IgD-negative memory B cell (primary cell): ENCODE results near the gene CERS6. TPM values are rescaled to one million over a fixed set of nuclear protein-coding genes. Genes with fewer than 3 reads are reported as not detected.

ENCODE experiments used
- H3K27ac Mint-ChIP-seq, 3 donors: one replicate each; pipeline ENCODE4 v1.8.0; 2020 to 2022; ENCODE audit warnings: mild to moderate bottlenecking in 3 of 3, mixed read lengths in 3 of 3, moderate library complexity in 1 of 3
- H3K27me3 Mint-ChIP-seq: one replicate; pipeline ENCODE4 v1.8.0; 2021; ENCODE audit warnings: mixed read lengths
- H3K36me3 Mint-ChIP-seq: one replicate; pipeline ENCODE4 v1.8.0; 2020; ENCODE audit warnings: mild to moderate bottlenecking, mixed read lengths
- H3K4me1 Mint-ChIP-seq, 3 donors: one replicate each; pipeline ENCODE4 v1.8.0; 2020 to 2022; ENCODE audit warnings: mixed read lengths in 3 of 3, mild to moderate bottlenecking in 1 of 3
- H3K4me3 Mint-ChIP-seq, 4 donors: one replicate each; pipeline ENCODE4 v1.8.0; 2020 to 2022; ENCODE audit warnings: mild to moderate bottlenecking in 4 of 4, mixed read lengths in 4 of 4, moderate library complexity in 3 of 4
- H3K9me3 Mint-ChIP-seq, 3 donors: one replicate each; pipeline ENCODE4 v1.8.0; 2020 to 2021; ENCODE audit warnings: mixed read lengths in 3 of 3, mild to moderate bottlenecking in 1 of 3
- polyA plus RNA-seq: library from polyadenylated mRNA; unstranded; fragments of 300-500 nt; fragmentation: Illumina TruSeq; gene quantifications from one replicate; pipeline ENCODE4 v1.2.3, GENCODE V29; 2021

The CERS6 gene
- polyA plus RNA-seq, 1 donor from 2014 or later = 2.7 TPM

DNA sequence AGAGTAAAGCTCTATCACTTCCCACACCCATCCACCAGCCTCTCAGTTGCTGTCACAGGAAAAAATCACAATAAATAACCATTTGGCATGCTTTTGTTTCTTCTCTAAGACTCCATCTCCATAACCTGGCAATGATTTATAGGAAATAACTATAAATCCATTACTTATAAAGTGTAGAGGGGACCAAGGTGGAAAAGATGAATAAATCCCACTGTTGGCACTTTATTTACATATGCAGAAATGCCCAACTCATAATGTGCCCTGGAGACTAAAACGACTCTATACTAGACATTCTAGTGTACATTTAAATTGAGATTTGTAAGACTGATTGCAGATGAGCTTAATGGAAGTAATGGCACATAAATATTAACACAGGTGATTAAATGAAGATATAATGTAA, 338.9 kb downstream of the CERS6 start:
- Mint-ChIP-seq H3K4me3 (no peak overlapping the region), H3K4me1 (no peaks in the 10 kb centered on the region), H3K27ac (no peak overlapping the region), H3K9me3 (no peaks in the 10 kb centered on the region), H3K27me3 (peaks cover 3% of the 10 kb centered on the region), H3K36me3 (no peaks in the 10 kb centered on the region)

DNA sequence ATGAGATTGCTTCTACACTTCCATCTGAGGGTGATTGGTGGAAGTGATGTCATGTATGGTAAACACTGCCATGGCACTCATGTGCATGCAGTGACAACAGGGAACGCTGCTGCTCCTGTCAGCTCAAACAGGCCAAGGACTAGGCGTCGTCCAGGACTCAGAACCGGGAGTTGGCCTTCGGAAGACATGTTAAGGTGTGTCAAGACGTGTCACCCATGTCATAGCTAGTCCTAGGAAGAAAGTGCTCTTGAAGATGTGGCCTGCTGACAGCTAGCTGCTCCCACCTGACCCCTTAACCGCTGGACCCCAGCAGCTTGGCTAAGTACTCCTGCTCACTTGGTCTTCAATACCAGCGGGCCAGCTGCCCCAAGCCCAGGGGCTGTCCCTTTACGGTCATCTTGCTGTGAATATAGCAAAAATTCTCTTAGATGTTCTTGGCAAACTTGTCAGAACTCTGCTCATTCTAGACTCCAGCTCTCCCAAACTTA, 340.1 kb downstream of the CERS6 start:
- no peaks in the 10 kb centered on the region for H3K4me1 Mint-ChIP-seq
- no peak overlapping the region for H3K27ac Mint-ChIP-seq
- no peaks in the 10 kb centered on the region for H3K36me3 Mint-ChIP-seq
- no peak overlapping the region for H3K4me3 Mint-ChIP-seq
- H3K27me3 Mint-ChIP-seq = peaks cover 3% of the 10 kb centered on the region
- H3K9me3 Mint-ChIP-seq = no peaks in the 10 kb centered on the region

DNA sequence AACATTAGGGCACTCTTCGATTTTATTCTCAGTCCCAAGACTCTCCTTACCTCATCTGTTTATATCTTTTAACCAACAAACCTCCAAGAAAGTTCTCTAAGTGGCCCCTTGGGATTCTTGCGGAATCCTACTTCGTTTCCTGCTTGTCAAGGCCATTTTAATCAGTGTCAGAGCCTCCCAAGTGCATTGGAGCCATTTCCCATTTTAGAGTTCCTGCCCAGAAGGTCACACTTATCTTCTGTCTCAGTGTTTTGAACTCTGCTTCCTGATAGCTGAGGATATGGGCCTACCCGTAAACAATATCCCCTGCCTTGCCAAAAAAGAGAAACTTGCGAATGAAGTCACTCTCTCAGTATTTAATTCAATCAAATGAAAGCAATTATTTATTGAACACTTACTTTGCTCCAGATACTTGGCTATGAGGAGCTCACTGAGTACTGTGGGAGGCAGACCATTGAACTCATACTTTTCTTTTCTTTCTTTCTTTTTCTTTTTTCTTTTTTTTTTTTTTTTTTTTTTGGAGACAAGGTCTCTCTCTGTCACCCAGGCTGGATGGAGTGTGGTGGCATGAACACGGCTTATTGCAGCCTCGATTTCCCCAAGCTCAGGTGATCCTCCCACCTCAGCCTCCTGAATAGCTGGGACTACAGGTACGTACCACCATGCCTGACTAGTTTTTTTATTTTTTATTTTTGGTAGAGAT, 340.7 kb downstream of the CERS6 start:
- Mint-ChIP-seq H3K36me3 (no peaks in the 10 kb centered on the region), H3K4me3 (no peak overlapping the region), H3K4me1 (no peaks in the 10 kb centered on the region), H3K27me3 (peaks cover 3% of the 10 kb centered on the region), H3K27ac (no peak overlapping the region), H3K9me3 (no peaks in the 10 kb centered on the region)

DNA sequence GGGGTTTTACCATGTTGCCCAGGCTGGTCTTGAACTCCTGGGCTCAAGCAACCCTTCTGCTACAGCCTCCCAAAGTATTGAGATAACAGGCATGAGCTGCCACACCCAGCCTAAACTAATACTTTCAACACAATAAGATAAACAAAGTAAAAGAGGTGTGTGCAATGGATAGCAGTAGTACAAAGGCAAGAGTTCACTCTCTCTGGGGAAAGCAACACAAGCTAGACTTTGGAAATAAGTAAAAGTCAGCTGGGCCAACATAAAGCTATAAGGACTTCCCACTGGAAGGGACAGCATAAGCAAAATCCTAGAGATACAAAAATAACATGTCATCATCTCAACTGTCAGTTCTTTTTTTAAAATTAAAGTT, 341.2 kb downstream of the CERS6 start:
- no peak overlapping the region for H3K27ac Mint-ChIP-seq
- no peaks in the 10 kb centered on the region for H3K36me3 Mint-ChIP-seq
- no peaks in the 10 kb centered on the region for H3K4me1 Mint-ChIP-seq
- H3K4me3 Mint-ChIP-seq = no peak overlapping the region
- peaks cover 3% of the 10 kb centered on the region for H3K27me3 Mint-ChIP-seq
- no peaks in the 10 kb centered on the region for H3K9me3 Mint-ChIP-seq

DNA sequence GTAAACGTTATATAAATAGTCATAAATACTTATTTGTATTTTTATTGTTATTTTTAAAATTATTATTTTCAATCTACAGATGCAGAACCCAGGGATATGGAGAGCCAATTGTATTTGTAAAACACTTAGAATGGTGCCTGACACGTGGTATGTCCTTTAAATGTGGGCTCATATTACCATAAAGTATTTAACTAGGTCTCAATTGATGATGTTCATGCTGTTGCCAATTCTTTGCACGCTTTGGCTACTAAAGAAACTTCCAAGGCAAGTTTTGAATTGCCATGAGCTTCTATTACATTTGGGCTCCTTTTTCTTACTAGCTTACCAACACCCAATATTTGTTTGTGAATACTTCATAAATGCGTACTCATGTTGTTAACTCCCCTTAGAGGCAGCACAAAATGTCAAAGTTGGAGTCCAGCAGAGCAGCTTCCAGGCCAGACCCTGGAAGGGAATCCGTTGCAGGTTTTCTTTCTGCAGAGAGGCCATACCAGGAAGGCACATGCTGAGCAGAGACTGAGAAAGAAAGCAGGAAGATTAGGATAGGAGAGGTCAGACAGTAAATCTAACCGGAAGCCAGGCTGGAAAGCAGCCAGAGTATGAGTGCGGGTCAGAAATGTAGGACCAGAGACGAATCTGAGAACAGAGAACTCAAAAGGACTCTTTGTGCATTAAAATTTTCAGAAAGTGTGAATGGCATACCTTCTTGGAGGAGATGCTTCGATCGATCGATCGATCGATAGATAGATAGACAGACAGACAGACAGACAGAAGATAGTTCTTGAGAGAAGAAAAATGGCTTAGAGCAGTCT, 342.2 kb downstream of the CERS6 start:
- H3K36me3 Mint-ChIP-seq = no peaks in the 10 kb centered on the region
- peaks cover 3% of the 10 kb centered on the region for H3K27me3 Mint-ChIP-seq
- no peaks in the 10 kb centered on the region for H3K9me3 Mint-ChIP-seq
- H3K27ac Mint-ChIP-seq = peak overlapping the region in 1 of 3 donors; percentile 41
- no peak overlapping the region for H3K4me3 Mint-ChIP-seq
- no peaks in the 10 kb centered on the region for H3K4me1 Mint-ChIP-seq

DNA sequence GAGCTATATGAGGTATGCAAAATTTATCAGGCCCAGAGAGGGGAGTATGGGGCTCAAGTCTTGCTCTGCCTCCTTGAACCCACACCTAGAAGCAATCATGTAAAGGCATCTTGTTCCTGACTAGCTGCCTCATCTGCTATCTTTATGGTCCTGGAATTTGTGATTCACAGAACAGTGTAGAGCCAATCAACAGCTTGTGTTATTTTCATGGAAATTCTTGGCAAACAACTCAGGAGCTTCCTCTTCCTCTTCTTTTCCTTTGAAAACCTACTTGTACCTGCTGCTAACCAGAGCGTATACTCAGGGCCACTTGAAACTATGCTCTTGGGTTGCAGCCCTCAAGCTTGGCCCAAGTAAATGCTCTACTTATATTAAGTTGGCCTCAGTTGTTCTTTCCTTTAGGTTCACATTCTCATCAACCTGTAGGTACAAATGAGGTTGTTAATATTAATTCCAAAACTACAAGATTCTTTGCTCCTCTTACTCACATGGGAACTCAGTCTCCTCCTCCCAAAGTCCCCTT, 342.9 kb downstream of the CERS6 start:
- Mint-ChIP-seq H3K27ac (no peak overlapping the region), H3K4me1 (no peaks in the 10 kb centered on the region), H3K9me3 (no peaks in the 10 kb centered on the region), H3K4me3 (no peak overlapping the region), H3K27me3 (peaks cover 2% of the 10 kb centered on the region), H3K36me3 (no peaks in the 10 kb centered on the region)

DNA sequence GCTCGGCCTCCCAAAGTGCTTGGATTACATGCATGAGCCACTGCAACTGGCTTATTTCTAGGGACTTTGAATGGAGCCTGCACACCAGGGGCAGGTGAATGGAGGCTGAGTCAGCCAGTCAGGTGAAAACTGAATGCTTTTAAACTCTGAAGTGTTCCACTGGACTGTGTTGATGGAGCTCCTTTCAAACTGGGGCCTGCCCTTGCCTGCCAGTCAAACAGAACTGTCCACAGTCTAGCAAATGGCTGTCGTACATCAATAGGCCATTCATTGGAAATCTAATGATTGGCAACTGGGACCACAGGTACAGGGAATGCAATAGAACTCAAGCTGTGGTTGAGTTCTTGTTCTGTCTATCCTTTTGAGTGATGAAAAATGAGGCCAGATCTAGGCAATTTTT, 345.4 kb downstream of the CERS6 start:
- H3K27ac Mint-ChIP-seq = no peak overlapping the region
- H3K4me1 Mint-ChIP-seq = no peaks in the 10 kb centered on the region
- no peak overlapping the region for H3K4me3 Mint-ChIP-seq
- no peaks in the 10 kb centered on the region for H3K36me3 Mint-ChIP-seq
- H3K27me3 Mint-ChIP-seq = no peaks in the 10 kb centered on the region
- H3K9me3 Mint-ChIP-seq = no peaks in the 10 kb centered on the region

DNA sequence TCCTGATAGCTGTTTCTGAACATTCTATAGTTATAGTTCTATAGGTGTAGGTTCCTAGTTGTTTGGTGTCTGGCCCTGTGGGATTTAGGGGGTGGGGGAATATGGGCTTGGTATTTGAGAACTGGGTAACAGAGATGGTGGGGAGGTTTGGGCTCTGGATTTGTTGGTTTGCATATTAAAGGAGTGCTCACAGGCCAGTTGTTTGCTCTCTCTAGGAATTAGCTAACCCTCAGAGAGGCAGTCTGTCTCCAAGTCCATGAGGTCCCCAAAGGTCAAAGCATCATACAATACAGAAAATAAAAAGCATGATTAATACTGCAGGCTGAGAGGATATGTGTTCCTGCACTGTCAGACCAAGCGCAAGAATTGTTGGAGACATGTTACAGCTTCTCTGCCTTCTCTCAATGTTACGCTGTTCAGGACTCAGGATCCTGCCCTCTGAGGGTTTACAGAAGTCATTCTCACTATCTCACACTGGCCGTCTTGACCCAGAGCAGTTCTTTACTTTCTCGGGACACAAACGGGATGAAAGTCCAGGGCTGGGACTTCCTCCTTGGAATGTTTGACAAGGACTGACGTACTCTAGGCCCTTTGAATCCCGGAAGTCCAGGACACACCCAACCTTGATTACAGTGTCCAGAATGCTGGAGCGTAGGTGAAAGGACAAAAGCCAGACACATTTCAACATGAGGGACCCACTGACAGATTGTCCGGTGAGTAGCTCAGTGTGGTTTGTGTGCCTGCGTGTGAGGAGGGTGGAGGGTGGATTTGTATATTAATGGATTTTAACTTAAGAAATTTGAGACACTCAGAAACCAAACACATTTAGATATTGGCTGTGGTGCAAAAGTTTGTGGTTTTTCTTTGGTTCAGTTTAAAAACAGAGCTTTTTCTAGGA, 346.1 kb downstream of the CERS6 start, which contains the start of gene NOSTRIN:
Gene NOSTRIN, plus strand, starts transcription at position 677 of the 898 bp plus-strand sequence. Its CDS starts 10 bp downstream, at position 687.
- no peaks in the 10 kb centered on the region for H3K36me3 Mint-ChIP-seq

DNA sequence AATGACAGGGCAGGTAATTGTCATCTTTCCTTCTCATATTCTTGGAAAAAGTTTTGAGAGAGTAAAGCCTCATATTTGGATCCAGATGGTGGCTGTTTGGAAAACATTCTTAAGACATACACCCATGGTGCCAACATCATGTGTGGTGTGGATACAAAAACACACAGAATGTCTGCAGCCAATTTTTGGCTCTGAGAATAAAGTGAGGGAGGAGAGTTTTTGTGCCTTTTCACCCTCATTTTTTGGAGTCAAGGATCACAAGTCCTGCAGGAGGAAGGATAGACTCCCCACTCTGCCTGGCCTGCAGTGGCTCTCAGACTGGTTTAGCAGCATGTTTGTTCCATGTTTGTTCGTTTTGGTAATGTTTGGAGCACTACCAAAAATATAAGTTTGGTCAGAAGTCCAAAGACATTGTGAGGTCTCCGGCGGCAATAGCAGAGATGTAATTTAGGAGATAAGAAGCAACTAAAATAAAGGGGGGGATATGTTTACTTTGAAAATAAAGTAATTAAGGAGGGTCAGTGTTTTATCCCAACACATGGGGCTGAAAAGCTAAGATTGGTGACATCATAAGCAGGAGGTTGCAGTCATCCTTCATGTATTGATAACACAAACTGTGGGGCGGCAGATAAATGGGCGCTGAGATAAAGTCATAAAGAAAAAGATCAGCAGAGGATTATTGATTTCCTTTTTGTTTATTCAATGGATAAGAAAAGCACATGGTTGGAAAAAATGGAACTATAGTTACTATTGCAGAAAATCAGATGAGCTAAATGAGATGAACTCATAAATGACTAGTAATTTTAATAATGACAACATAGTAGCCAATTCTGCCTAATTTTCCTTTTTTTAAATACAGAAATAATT, 347.0 kb downstream of the CERS6 start:
- Mint-ChIP-seq H3K27me3 (no peaks in the 10 kb centered on the region), H3K36me3 (no peaks in the 10 kb centered on the region), H3K9me3 (no peaks in the 10 kb centered on the region), H3K27ac (no peak overlapping the region), H3K4me3 (no peak overlapping the region), H3K4me1 (no peaks in the 10 kb centered on the region)

More for the DNA sequence above, 346.1 kb downstream of the CERS6 start, which contains the start of gene NOSTRIN:
- Mint-ChIP-seq H3K27me3 (no peaks in the 10 kb centered on the region), H3K4me3 (no peak within 1 kb of the TSS), H3K4me1 (no peaks in the 10 kb centered on the region), H3K9me3 (no peaks in the 10 kb centered on the region), H3K27ac (no peak within 1 kb of the TSS)

DNA sequence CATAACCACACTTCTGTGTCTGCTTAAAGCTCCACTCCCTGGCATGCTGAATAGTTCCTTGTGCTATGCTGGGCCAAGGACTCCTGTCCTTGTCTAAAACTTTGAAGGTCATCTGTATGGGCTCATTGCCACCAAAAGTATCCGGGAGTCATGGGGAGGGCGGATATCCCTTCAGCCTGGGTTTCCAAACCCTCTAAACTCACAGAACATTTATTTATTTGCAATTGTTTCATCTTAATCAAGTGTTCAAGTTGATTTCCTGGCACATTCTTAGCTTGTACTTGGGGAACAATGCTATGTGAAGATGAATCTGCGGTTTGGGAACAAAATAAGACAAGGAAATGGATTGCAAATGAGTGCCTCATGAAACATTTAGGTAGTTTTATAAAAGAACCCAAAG, 348.1 kb downstream of the CERS6 start:
- no peaks in the 10 kb centered on the region for H3K9me3 Mint-ChIP-seq
- H3K4me1 Mint-ChIP-seq = no peaks in the 10 kb centered on the region
- no peaks in the 10 kb centered on the region for H3K36me3 Mint-ChIP-seq
- H3K27ac Mint-ChIP-seq = no peak overlapping the region
- H3K4me3 Mint-ChIP-seq = no peak overlapping the region
- no peaks in the 10 kb centered on the region for H3K27me3 Mint-ChIP-seq

DNA sequence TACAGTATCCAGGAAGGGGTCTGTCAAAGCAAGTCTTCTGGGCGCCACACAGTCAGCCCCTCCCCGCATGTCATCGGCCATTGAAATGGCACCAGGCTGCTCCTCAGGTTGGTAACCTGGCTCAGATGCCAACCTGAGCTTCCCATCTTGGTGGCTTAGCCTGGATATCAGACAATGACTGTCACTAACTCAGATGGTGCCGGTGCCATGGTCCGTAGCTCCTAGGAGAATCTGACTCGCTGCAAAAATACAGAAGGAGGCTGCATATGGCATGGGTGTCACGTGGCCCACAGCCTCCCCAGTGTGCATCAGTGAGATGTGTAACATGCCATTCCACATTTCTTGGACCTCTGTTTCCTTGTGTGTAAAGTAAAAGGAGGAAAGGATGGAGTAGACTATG, 349.5 kb downstream of the CERS6 start:
- no peak overlapping the region for H3K4me3 Mint-ChIP-seq
- H3K27me3 Mint-ChIP-seq = no peaks in the 10 kb centered on the region
- H3K9me3 Mint-ChIP-seq = no peaks in the 10 kb centered on the region
- H3K27ac Mint-ChIP-seq = no peak overlapping the region
- H3K4me1 Mint-ChIP-seq = no peaks in the 10 kb centered on the region
- H3K36me3 Mint-ChIP-seq = no peaks in the 10 kb centered on the region

DNA sequence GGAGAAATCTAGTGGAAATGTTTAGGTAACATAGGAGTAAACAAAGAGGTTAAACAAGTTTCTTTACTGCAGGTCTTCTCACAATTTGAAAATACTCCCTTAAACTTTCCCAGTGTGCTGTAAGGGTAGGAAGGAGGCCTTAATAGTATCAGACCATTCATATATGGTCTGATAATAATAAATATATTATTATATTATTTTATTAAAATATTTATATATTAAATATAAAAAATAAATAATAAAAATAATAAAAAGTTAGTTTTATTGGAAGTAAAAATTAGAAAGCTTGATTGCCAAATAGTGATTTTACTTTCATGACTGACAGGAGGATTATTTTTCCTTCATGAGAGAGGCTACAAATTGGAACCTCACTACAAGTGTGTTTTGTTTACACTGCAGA, 353.5 kb downstream of the CERS6 start:
- Mint-ChIP-seq H3K27ac (no peak overlapping the region), H3K9me3 (no peaks in the 10 kb centered on the region), H3K36me3 (no peaks in the 10 kb centered on the region), H3K4me3 (no peak overlapping the region), H3K27me3 (peaks cover 1% of the 10 kb centered on the region), H3K4me1 (no peaks in the 10 kb centered on the region)

DNA sequence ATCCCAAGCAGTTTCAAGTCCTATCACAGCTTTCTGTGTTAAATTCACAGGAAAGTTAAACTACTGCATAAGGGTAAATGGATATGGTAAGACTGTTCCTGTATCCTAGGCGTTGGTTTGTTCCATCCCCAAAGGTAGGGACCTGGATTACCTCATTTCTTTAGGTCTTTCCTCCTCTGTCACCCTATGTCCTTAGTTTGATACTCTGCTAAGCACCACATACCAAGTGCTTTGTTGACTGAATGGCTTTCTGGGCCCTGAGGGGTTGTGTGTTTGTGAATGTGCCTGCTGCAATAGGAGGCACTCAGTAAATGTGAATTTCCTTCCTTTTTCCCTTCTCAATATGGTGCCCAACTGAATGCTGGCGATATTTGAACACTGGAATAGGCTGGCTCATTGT, 354.2 kb downstream of the CERS6 start:
- Mint-ChIP-seq H3K27ac (no peak overlapping the region), H3K4me1 (no peaks in the 10 kb centered on the region), H3K27me3 (peaks cover 1% of the 10 kb centered on the region)

DNA sequence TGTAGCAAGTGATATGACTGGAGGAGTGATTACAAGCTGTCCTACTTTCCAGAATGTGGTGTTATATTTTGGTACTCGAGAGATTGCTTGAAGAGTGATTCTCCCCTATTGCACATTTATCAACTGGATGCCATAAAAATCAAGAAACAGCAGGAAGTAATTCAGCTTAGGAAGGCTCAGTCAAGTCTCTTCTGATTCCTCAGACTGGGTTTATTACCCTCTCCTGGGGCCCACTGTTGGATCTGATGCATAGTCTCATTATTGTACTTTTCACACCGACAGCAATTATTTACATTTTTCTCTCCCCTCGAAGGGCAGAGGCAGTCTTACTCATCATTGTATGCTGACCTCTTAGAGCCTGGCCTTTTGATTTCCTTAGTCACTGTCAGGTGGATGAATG, 355.6 kb downstream of the CERS6 start:
- no peaks in the 10 kb centered on the region for H3K36me3 Mint-ChIP-seq
- peaks cover 1% of the 10 kb centered on the region for H3K27me3 Mint-ChIP-seq
- H3K9me3 Mint-ChIP-seq = no peaks in the 10 kb centered on the region
- no peak overlapping the region for H3K27ac Mint-ChIP-seq
- no peak overlapping the region for H3K4me3 Mint-ChIP-seq
- H3K4me1 Mint-ChIP-seq = no peaks in the 10 kb centered on the region

More for the DNA sequence above, 354.2 kb downstream of the CERS6 start:
- no peaks in the 10 kb centered on the region for H3K36me3 Mint-ChIP-seq
- H3K9me3 Mint-ChIP-seq = no peaks in the 10 kb centered on the region
- H3K4me3 Mint-ChIP-seq = no peak overlapping the region
